Activated CD4-positive, alpha-beta T cell treated with anti-CD3 and anti-CD28 coated beads, Interleukin-2, amount 10 ng/mL, durations not matched to agents 7 days and 5 days (primary cell): ENCODE data around the gene ANKFN1. TPM values are rescaled to one million over a fixed set of nuclear protein-coding genes. Genes with fewer than 3 reads are reported as not detected.
A peak's percentile ranks its signal among the peaks of the same experiment; 100 is the strongest.

Source experiments
- CTCF ChIA-PET: fragments of 350-600 bp; sonication (Branson Sonifier 250); formaldehyde crosslinking; loops from one replicate; lab custom pipeline; 2021; ENCODE audit warnings: antibody characterized with exemption; lab: Charles Lee
- POLR2A ChIA-PET: fragments of 350-600 bp; sonication (Branson Sonifier 250); formaldehyde crosslinking; loops from one replicate; lab custom pipeline; 2021; ENCODE audit warnings: antibody characterized with exemption; lab: Charles Lee
- DNase-seq: peaks from one replicate; pipeline ENCODE4 v3.0.0-alpha.2; 2020
- H3K27ac Mint-ChIP-seq: one replicate; pipeline ENCODE4 v1.8.0; 2021; ENCODE audit warnings: mild to moderate bottlenecking, moderate library complexity, mixed read lengths
- H3K27me3 Mint-ChIP-seq: one replicate; pipeline ENCODE4 v1.8.0; 2021; ENCODE audit warnings: mixed read lengths
- H3K36me3 Mint-ChIP-seq: one replicate; pipeline ENCODE4 v1.8.0; 2021; ENCODE audit warnings: low read depth, mixed read lengths
- H3K4me1 Mint-ChIP-seq: one replicate; pipeline ENCODE4 v1.8.0; 2021; ENCODE audit warnings: mixed read lengths
- H3K4me3 Mint-ChIP-seq: one replicate; pipeline ENCODE4 v1.8.0; 2021; ENCODE audit warnings: mild to moderate bottlenecking, moderate library complexity, mixed read lengths
- H3K9me3 Mint-ChIP-seq: one replicate; pipeline ENCODE4 v1.8.0; 2021; ENCODE audit warnings: mixed read lengths
- total RNA-seq, 2 experiments: library from RNA; stranded (reverse); gene quantifications; one replicate each; pipeline ENCODE4 v1.2.3, GENCODE V29; 2021

Gene ANKFN1
- total RNA-seq, 2 experiments from 2014 or later, result not detected

DNA sequence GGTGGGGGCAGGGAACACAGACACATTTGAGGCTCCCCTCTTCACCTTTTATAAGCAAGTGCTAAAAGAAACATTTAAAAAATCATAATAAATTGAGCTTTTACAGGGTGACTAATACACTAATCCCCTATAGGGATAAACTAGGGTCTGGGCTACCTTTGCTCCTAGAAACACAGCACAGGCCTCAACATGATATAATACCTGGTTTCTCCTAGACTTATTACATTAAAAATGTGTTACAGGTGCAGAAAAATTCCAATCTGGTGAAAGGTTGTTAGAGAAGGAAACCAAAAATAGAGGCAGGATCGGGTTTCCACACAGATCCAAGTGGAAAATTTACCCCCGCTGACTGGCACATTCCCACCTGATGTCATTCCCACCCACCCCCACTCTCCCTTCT is 315.6 kb downstream of the ANKFN1 start:
- no peak overlapping the region for H3K27ac Mint-ChIP-seq
- ChIA-PET CTCF (no interaction called here), POLR2A (interaction anchor here (0.6 kb wide), 1 partner anchor 211 kb away, joined by 3 read pairs; no protein-coding TSS in a partner anchor)
- no peaks in the 10 kb centered on the region for H3K36me3 Mint-ChIP-seq
- no peak for DNase-seq
- peaks cover 3% of the 10 kb centered on the region for H3K27me3 Mint-ChIP-seq
- no peaks in the 10 kb centered on the region for H3K4me1 Mint-ChIP-seq
- peaks cover 2% of the 10 kb centered on the region for H3K9me3 Mint-ChIP-seq
- H3K4me3 Mint-ChIP-seq, result no peak overlapping the region

DNA sequence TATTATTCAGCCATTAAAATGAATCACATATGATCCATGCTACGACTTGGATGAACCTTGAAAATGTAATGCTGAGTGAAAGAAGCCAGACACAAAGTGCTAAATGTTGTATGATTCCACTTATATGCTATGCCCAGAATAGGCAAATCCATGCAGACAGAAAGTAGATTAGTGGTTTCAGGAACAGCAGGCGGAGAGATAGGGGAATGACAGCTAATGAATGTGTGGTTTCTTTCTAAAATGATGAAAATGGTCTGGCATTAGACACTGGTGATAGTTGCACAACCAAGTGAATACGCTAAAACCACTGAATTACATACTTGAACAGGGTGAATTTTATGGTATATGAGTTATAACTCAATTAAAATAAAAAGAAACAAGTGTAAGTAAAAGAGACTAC is 318.4 kb downstream of the ANKFN1 start:
- no peak for DNase-seq
- CTCF ChIA-PET, result no interaction called here
- POLR2A ChIA-PET, result no interaction called here
- H3K4me3 Mint-ChIP-seq, result no peak overlapping the region
- H3K9me3 Mint-ChIP-seq, result peaks cover 4% of the 10 kb centered on the region
- no peaks in the 10 kb centered on the region for H3K27me3 Mint-ChIP-seq
- H3K27ac Mint-ChIP-seq, result no peak overlapping the region
- peaks cover 6% of the 10 kb centered on the region for H3K4me1 Mint-ChIP-seq
- H3K36me3 Mint-ChIP-seq, result no peaks in the 10 kb centered on the region

DNA sequence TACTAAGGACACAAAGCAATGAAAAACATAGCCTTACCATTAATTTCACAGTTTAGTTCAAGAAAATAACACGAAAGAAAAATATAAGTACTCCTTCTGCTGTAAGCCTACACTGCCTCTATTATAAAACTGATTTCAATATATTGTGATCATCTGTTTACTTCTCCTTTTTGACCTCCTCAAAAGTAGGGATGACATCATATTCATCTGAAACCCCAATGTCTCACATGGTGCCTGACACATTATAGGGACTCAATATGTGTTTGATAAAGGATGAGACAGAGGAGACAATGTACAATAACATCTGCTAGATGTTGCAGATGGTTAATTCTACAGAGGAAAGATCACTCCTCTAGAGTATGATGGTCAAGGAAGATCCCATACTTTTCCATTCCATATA is 321.8 kb downstream of the ANKFN1 start:
- H3K27ac Mint-ChIP-seq, result no peak overlapping the region
- peaks cover 6% of the 10 kb centered on the region for H3K4me1 Mint-ChIP-seq
- no peak for DNase-seq
- ChIA-PET POLR2A (no interaction called here), CTCF (no interaction called here)
- H3K27me3 Mint-ChIP-seq, result peaks cover 2% of the 10 kb centered on the region
- H3K4me3 Mint-ChIP-seq, result no peak overlapping the region
- H3K9me3 Mint-ChIP-seq, result peaks cover 4% of the 10 kb centered on the region
- no peaks in the 10 kb centered on the region for H3K36me3 Mint-ChIP-seq

DNA sequence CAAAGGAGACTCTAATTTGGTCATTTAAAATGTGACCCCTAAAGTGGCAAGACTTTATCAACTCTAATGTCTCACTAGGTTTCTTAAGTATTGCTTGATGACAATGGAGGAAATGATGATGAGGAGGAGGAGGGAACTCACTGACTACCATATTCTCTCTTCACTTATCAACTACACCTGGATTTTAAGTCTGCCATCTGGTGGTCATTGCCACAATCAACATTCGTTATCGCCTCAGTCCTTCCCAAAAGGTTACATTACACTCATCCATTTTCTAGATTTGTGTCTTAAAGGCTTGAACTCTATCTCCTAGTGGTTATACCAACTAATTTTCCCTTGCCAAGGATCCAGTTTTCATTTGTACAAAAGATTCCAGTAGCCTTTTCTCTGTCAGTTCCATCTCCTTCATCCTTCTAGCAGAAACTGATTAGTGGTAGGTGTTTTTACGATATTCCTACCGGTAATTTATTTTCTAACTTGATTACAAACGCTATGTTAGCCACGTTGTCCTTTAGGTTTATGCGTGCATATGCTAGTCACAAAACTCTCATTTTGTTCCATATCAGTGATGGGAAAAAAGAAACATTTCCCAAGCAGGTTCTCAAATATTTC is 325.7 kb downstream of the ANKFN1 start:
- Mint-ChIP-seq H3K36me3 (no peaks in the 10 kb centered on the region), H3K9me3 (peaks cover 2% of the 10 kb centered on the region), H3K27ac (no peak overlapping the region), H3K27me3 (peaks cover 6% of the 10 kb centered on the region), H3K4me3 (no peak overlapping the region), H3K4me1 (peaks cover 6% of the 10 kb centered on the region)
- ChIA-PET POLR2A (no interaction called here), CTCF (no interaction called here)
- DNase-seq, result peak; percentile 30

DNA sequence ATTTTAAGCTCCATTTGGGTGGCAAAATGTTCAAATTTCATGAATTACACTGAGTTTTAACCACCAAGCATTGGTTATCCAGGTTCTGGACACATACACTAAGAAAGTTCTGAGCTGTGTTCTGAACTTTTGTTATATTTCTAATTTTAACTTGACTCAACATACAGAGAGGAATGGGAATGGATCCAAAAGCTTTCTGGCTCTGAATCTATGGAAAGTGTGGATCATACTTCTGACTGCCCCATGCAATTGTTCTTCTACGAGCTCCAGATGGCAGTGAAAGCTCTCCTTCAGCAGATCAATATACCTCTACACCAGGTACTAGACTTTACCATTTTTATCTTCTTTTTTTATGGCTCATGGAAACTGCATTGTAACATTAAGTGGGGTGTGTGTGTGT is 327.2 kb downstream of the ANKFN1 start:
- Mint-ChIP-seq H3K27me3 (peaks cover 8% of the 10 kb centered on the region), H3K9me3 (peaks cover 2% of the 10 kb centered on the region), H3K27ac (no peak overlapping the region), H3K36me3 (no peaks in the 10 kb centered on the region), H3K4me3 (no peak overlapping the region), H3K4me1 (peaks cover 6% of the 10 kb centered on the region)
- CTCF ChIA-PET, result no interaction called here
- no peak for DNase-seq
- POLR2A ChIA-PET, result no interaction called here

DNA sequence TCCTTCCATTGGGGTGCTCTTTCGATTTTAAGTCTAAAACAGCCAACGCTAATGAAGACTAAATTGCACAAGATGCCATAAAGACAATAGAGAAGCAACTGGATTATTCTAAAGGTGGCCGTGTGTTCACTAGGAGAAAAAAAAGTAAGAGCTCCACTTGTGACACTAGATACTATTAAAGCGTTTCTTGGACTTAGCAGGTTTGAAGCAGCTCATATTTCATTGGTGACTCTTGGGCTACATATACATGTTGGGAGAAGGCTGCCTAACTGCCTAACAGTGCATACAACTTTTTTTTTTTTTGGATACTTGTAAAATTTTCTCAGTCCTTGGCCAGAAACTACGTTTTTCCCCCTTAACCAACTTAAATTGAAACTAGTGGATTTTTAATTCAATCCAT is 328.4 kb downstream of the ANKFN1 start:
- CTCF ChIA-PET, result no interaction called here

DNA sequence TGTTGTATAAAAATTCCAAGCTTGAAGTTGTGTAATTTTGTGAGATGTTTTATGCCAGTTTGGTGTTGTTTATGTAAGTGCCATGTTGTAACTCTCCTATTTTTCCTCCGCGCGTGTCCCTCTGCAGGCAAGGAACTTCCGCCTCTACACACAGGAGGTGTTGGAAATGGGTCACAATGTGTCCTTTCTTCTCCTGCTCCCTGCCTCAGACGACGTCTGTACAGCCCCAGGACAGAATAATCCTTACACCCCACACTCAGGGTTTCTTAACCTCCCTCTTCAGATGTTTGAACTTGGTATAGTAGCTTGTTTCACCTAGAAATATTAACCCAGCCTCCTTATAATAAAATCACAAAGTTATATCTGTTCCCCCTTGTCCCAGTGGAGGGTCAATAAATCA is 329.0 kb downstream of the ANKFN1 start:
- POLR2A ChIA-PET, result no interaction called here
- DNase-seq, result no peak
- Mint-ChIP-seq H3K9me3 (no peaks in the 10 kb centered on the region), H3K27ac (no peak overlapping the region), H3K4me1 (no peaks in the 10 kb centered on the region), H3K36me3 (no peaks in the 10 kb centered on the region), H3K4me3 (no peak overlapping the region), H3K27me3 (peaks cover 8% of the 10 kb centered on the region)
- CTCF ChIA-PET, result no interaction called here

More for the DNA sequence above, 328.4 kb downstream of the ANKFN1 start:
- H3K27me3 Mint-ChIP-seq, result peaks cover 8% of the 10 kb centered on the region
- H3K4me1 Mint-ChIP-seq, result no peaks in the 10 kb centered on the region
- POLR2A ChIA-PET, result no interaction called here
- DNase-seq, result no peak
- H3K36me3 Mint-ChIP-seq, result no peaks in the 10 kb centered on the region
- H3K9me3 Mint-ChIP-seq, result no peaks in the 10 kb centered on the region
- no peak overlapping the region for H3K27ac Mint-ChIP-seq
- no peak overlapping the region for H3K4me3 Mint-ChIP-seq

DNA sequence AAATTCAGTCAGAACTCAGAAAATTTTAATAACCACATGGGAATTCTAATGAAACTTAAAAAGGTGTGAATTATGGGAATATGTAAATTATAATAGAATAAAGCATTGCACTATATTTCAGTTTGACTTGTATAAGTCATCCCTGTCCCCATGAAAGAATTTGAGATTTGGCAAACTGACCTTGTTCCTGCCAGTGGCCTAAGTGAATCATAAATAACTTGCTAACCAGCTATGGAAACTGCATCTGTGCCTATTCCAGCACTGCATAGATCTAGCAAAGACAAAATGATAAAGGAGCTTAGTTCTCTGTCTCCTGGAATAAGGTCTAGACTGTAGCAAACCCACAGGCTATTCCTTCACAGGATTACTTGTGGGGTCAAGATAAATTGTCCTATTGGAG is 333.5 kb downstream of the ANKFN1 start:
- DNase-seq, result no peak
- Mint-ChIP-seq H3K9me3 (no peaks in the 10 kb centered on the region), H3K27me3 (peaks cover 14% of the 10 kb centered on the region), H3K4me3 (no peak overlapping the region), H3K27ac (no peak overlapping the region), H3K4me1 (no peaks in the 10 kb centered on the region), H3K36me3 (no peaks in the 10 kb centered on the region)
- CTCF ChIA-PET, result no interaction called here
- POLR2A ChIA-PET, result no interaction called here

DNA sequence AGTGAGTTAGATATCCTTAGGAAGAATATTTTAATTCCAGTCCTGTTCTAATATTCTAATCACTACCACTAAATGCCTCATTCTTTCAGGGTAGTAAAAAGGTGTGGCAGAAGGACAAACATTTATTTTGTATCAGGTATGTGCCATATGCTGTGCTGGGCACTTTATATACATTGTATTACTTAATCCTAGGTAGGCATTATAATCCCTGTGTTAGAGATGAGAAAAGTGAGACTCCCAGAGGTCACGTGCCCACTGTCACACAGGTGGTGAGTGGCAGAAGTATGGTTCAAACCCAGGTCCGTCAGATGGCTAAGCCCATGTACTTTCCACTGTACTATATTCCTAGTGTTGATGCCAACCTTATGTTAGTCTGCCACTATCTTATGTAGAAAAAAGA is 335.5 kb downstream of the ANKFN1 start:
- Mint-ChIP-seq H3K36me3 (no peaks in the 10 kb centered on the region), H3K27me3 (peaks cover 13% of the 10 kb centered on the region), H3K4me1 (no peaks in the 10 kb centered on the region), H3K4me3 (no peak overlapping the region), H3K9me3 (no peaks in the 10 kb centered on the region), H3K27ac (no peak overlapping the region)
- POLR2A ChIA-PET, result no interaction called here
- CTCF ChIA-PET, result no interaction called here
- DNase-seq, result no peak

DNA sequence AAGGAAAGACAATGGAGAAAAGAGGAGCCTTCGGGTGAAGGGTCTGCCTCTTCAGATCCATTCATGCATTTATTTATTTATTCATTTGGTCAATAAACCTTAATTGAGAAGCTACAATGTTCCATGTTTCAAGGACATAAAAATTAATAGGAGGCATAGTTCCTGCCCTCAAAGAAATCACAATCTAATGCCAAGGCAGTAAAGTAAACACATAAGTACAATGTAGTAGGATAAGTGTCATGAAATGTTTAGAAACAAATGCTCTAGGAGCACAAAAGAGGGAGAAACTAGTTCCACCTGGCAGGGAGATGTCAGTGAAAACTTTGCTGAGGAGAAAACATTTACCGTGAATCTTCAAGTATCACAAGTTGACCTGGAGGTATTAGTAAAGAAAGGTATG is 336.7 kb downstream of the ANKFN1 start:
- H3K9me3 Mint-ChIP-seq, result no peaks in the 10 kb centered on the region
- no peaks in the 10 kb centered on the region for H3K4me1 Mint-ChIP-seq
- H3K27me3 Mint-ChIP-seq, result peaks cover 12% of the 10 kb centered on the region
- no peaks in the 10 kb centered on the region for H3K36me3 Mint-ChIP-seq
- DNase-seq, result no peak
- no peak overlapping the region for H3K27ac Mint-ChIP-seq
- no peak overlapping the region for H3K4me3 Mint-ChIP-seq
- POLR2A ChIA-PET, result no interaction called here
- CTCF ChIA-PET, result no interaction called here

DNA sequence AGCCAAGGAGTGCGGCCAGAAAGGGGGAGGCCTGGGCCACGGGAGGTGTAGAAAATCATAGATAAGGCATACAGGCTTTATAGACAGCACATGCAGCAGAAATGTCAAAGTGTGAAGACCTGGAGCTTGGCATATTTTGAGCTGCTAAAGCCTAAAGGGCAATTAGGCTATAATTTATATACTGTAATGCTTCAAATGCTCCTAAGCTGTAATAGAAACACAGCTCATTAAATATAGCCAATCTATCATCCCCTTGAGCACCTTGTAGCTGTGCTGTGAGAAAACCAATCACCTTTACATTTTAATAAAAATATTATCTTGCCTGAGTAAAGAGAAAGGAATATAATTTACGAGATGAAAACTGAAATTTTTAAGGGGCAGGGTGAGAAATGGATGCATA is 342.3 kb downstream of the ANKFN1 start:
- H3K27ac Mint-ChIP-seq, result no peak overlapping the region
- peaks cover 8% of the 10 kb centered on the region for H3K27me3 Mint-ChIP-seq
- DNase-seq, result no peak
- CTCF ChIA-PET, result no interaction called here
- no peaks in the 10 kb centered on the region for H3K9me3 Mint-ChIP-seq
- no peaks in the 10 kb centered on the region for H3K4me1 Mint-ChIP-seq
- no peak overlapping the region for H3K4me3 Mint-ChIP-seq
- no peaks in the 10 kb centered on the region for H3K36me3 Mint-ChIP-seq
- POLR2A ChIA-PET, result no interaction called here

DNA sequence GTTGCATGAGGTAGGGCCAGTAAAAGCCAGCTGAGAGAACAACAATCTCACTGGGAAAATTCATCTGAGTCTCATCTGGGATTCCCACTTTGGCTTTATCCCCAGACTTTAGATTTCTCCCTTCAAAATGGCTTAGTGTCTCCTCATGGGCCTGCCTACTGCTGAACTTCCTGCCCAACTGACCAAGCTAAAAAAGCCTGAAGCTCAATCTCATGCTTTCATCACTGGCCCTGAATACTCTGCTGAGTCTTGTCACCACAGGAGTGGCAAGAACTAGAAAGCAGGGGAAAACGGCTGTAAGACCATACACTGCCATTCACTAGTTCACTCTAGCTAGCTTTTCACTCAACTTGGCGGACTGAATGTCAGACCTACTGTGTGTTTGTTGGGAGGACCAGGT is 343.9 kb downstream of the ANKFN1 start:
- H3K36me3 Mint-ChIP-seq, result no peaks in the 10 kb centered on the region
- H3K27me3 Mint-ChIP-seq, result peaks cover 8% of the 10 kb centered on the region
- H3K4me1 Mint-ChIP-seq, result no peaks in the 10 kb centered on the region
- no peak overlapping the region for H3K27ac Mint-ChIP-seq
- DNase-seq, result no peak
- H3K4me3 Mint-ChIP-seq, result no peak overlapping the region
- CTCF ChIA-PET, result no interaction called here
- POLR2A ChIA-PET, result no interaction called here
- no peaks in the 10 kb centered on the region for H3K9me3 Mint-ChIP-seq

DNA sequence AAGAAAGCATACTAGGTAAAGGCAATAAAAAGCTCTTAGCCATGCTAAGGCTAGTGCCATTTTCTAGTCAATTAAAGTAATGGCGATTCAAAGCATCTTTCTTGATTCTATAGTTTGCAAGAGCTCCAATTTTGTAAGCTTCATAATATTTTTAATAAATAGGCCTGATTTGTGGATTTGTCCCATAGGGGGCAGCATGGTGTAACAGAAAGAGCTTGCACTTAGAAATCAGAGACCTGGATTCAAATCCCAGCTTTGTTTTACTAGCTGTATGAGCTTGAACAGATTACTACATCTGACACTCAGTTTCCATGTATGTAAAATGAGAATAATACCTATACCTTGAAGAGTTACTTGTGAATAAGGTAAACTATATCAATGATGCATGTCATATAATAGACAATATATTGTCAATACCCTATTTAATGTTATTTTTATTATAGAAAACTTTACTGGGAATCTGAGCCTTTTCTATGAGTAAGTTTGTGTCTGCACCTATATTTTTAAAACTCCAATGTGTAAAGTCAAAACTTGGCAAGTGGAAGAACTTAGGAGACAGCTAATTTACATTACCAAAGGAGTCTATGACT is 346.6 kb downstream of the ANKFN1 start:
- Mint-ChIP-seq H3K27ac (no peak overlapping the region), H3K4me1 (no peaks in the 10 kb centered on the region), H3K36me3 (no peaks in the 10 kb centered on the region), H3K27me3 (peaks cover 5% of the 10 kb centered on the region), H3K4me3 (no peak overlapping the region), H3K9me3 (no peaks in the 10 kb centered on the region)
- peak; percentile 33 for DNase-seq
- POLR2A ChIA-PET, result interaction anchor here (0.5 kb wide), 1 partner anchor 216 kb away, joined by 3 read pairs; no protein-coding TSS in a partner anchor
- CTCF ChIA-PET, result interaction anchor here (1.0 to 1.2 kb wide), 3 partner anchors 8 to 217 kb away, joined by 3 read pairs; no protein-coding TSS in a partner anchor
